ENCODE measurements around the gene EPB41. TPM values are rescaled to one million over a fixed set of nuclear protein-coding genes. Genes with fewer than 3 reads are reported as not detected.

The EPB41 gene
- total RNA-seq, 2 experiments from 2014 or later, result 163 to 198 TPM

DNA sequence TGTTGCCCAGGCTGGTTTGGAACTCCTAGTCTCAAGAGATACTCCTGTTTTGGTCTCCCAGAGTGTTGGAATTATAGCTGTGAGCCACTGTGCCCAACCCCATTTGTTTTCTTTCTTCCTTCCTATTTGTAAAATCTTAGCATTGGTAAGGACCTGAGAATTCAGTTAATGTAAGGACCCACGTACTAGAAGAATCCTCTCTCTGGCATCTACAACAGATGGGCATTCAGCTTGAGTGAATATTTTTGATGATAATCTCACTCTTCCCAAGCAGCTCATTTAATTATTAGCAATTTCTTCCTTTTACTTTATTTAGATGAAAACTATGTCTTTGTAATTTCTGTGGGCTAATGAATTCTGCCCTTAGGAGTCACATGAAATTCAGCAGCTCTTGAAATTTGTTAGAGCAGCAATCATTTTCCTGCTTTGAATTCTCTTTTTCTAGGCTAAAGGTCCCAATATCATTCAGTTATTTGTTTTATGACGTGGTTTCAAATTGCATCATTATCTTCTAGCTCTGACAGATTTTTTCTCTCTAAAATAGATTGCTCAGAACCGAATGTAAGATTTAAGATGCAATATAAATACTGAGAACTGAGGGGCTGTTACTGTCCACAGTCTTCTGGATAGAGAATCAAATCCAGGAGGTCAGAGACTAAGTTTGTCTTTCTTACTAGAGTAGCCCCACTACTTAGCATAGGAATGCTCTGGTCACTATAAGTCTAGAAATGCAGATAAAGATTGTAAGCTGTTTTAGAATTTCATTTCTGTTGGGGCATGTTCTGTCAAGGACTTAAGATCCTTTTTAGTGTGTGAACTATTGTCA, 59.4 kb downstream of the EPB41 start:
- Mint-ChIP-seq H3K4me1 (peaks cover 43% of the 10 kb centered on the region), H3K36me3 (ENCODE audit: low read depth) (peaks cover 22% of the 10 kb centered on the region), H3K27me3 (no peaks in the 10 kb centered on the region), H3K9me3 (no peaks in the 10 kb centered on the region), H3K4me3 (no peak overlapping the region), H3K27ac (no peak overlapping the region)
- CTCF ChIA-PET, result interaction anchor here (0.6 to 1.5 kb wide), 2 partner anchors 10 to 38 kb away, joined by 3 to 4 read pairs; no protein-coding TSS in a partner anchor
- POLR2A ChIA-PET, result no interaction called here
- DNase-seq, result no peak

DNA sequence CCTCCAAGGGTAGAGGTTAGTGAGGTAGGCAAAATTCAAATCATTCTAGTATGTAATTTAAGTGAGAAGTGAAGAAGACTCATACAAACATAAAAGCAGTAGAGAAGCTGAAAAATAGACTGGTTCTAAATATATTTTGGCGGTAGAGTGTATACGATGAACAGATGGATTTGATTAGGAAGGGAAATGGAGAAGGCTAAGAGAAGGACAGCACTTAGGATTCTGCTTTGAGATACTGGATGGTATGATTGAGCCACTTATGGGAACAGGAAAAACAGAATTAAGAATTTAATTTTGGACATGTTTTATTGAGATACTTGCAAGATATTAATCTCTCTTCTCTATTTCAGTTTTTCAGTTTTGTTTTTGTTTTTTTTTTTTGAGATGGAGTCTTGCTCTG, 60.1 kb downstream of the EPB41 start:
- Mint-ChIP-seq H3K4me1 (peaks cover 46% of the 10 kb centered on the region), H3K27me3 (no peaks in the 10 kb centered on the region), H3K9me3 (no peaks in the 10 kb centered on the region), H3K4me3 (no peak overlapping the region), H3K27ac (no peak overlapping the region), H3K36me3 (ENCODE audit: low read depth) (peaks cover 22% of the 10 kb centered on the region)
- CTCF ChIA-PET, result interaction anchor here (0.6 to 1.5 kb wide), 2 partner anchors 11 to 37 kb away, joined by 3 to 4 read pairs; no protein-coding TSS in a partner anchor
- POLR2A ChIA-PET, result no interaction called here
- DNase-seq, result no peak

DNA sequence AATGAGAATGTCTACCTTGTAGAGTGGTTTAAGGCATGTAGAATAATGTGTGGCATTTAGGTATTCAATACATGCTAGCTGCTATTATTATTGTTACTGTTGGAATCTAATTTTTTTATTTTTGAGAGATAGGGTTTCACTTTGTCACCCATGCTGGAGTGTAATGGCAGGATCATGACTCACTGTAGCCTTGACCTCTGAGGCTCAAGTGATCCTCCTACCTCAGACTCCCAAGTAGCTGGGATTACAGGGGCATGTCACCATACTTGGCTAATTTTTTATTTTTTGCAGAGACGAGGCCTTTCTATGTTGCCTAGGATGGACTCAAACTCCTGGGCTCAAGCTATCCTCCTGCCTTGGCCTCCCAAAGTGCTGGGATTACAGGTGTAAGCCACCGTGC, 61.9 kb downstream of the EPB41 start:
- ChIA-PET POLR2A (no interaction called here), CTCF (interaction anchor here (1.5 kb wide), 1 partner anchor 74 kb away, joined by 3 read pairs; no protein-coding TSS in a partner anchor)
- Mint-ChIP-seq H3K27me3 (no peaks in the 10 kb centered on the region), H3K9me3 (no peaks in the 10 kb centered on the region), H3K4me1 (peaks cover 51% of the 10 kb centered on the region), H3K4me3 (no peak overlapping the region), H3K36me3 (ENCODE audit: low read depth) (peaks cover 29% of the 10 kb centered on the region), H3K27ac (no peak overlapping the region)
- no peak for DNase-seq

DNA sequence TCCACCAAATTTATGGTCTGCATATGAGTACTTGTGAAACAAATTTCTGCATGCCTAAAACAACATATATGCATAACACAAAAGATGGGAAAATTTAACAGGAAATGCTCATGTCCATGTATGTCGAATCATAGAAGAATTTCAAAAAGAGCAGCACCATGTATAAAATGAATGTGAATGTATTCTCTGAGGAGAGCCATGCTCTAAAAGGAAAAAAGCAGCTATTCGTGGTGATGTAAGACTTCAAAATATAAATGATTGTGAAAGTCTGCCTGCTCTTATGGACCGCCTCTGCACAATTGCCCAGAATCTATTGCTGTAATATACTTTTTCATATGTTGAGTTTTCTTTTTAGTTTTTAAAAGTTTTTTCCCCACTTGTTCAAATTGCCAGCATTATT, 66.8 kb downstream of the EPB41 start:
- H3K36me3 Mint-ChIP-seq (ENCODE audit: low read depth), result peaks cover 42% of the 10 kb centered on the region
- POLR2A ChIA-PET, result no interaction called here
- no peak for DNase-seq
- peaks cover 3% of the 10 kb centered on the region for H3K9me3 Mint-ChIP-seq
- CTCF ChIA-PET, result interaction anchor here (1.2 kb wide), 1 partner anchor 46 kb away, joined by 4 read pairs; no protein-coding TSS in a partner anchor
- no peak overlapping the region for H3K4me3 Mint-ChIP-seq
- peaks cover 29% of the 10 kb centered on the region for H3K4me1 Mint-ChIP-seq
- H3K27me3 Mint-ChIP-seq, result no peaks in the 10 kb centered on the region
- H3K27ac Mint-ChIP-seq, result no peak overlapping the region

DNA sequence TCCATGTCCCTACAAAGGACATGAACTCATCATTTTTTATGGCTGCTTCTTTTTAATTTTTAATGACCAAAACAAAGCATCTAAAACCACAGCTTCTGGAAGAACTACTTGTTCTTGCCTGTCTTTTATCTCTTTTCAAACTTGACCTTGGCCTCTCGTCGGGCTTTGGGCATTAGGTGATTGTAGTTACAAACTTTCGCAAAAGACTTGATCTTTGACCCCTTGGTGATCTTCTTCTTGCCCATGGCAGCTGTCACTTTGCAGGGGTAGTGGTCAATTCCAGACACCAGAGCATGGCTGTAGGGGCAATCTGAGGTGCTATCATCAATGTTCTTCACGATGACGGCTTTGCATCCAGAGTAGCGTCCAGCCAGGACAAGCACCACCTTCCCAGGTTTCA, 67.8 kb downstream of the EPB41 start:
- Mint-ChIP-seq H3K4me1 (peaks cover 33% of the 10 kb centered on the region), H3K27me3 (no peaks in the 10 kb centered on the region), H3K36me3 (ENCODE audit: low read depth) (peaks cover 41% of the 10 kb centered on the region), H3K4me3 (no peak overlapping the region), H3K9me3 (peaks cover 3% of the 10 kb centered on the region), H3K27ac (no peak overlapping the region)
- DNase-seq, result no peak
- POLR2A ChIA-PET, result no interaction called here
- CTCF ChIA-PET, result no interaction called here

DNA sequence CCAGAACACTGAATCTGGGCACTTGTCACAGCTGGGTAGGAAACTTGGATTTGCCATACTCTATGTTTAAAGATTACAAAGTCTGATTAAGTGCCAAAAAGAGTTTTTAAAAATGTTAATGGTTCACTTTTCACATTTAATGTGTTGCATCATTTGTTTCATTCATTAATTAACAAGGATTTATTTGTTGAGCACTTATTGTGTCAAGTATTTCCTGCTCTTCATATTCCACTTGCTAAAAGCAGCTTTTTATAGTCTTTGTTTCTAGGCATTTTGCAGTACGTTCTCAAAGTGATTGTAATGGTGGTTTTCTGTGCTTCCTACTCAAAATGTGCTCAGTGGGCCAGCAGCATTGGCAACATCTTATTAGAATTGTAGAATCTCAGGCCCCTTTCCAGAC, 68.7 kb downstream of the EPB41 start:
- no peak for DNase-seq
- no peak overlapping the region for H3K4me3 Mint-ChIP-seq
- H3K4me1 Mint-ChIP-seq, result peaks cover 27% of the 10 kb centered on the region
- H3K27me3 Mint-ChIP-seq, result no peaks in the 10 kb centered on the region
- ChIA-PET POLR2A (no interaction called here), CTCF (no interaction called here)
- H3K36me3 Mint-ChIP-seq (ENCODE audit: low read depth), result peaks cover 42% of the 10 kb centered on the region
- peaks cover 3% of the 10 kb centered on the region for H3K9me3 Mint-ChIP-seq
- no peak overlapping the region for H3K27ac Mint-ChIP-seq

DNA sequence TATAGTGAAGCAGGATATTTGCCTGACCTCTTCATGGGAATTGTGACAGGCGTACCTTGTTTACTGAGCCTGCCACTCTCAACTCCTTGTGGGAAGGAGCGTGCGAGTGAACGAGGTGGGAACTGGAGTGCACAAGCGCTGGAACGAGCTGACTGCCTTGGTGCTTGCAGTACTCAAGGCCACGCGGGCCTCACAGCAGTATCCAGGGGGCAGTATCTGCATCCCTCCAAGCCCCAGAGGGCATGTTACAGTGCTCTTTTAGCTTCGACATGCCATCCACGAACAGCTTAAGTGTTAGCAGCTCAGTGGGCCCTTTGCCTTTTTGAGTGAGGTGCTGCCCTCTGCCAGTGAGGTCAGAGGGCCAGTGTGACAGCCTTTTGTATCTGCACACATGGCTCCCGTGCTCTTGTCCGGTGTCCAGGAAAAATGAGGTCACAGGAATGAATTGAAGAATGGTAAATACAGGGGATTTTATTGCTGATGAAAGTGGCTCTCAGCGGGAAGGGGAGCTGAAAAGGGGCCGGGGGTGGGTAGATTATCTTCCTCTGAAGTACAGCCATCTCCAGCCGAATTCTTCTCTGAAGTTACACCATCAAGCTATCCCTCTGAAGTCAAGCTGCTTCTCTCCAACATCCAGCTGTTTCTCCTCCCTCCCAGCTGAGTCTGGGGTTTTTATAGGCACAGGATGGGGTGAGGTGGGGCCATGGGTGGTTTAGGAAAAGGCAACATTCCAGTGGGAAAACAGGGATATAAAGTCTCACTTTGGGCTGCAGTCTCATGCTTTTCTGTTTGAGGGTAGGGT, 69.3 kb downstream of the EPB41 start:
- Mint-ChIP-seq H3K4me1 (peaks cover 27% of the 10 kb centered on the region), H3K36me3 (ENCODE audit: low read depth) (peaks cover 40% of the 10 kb centered on the region), H3K27ac (no peak overlapping the region), H3K9me3 (peaks cover 3% of the 10 kb centered on the region), H3K27me3 (no peaks in the 10 kb centered on the region), H3K4me3 (no peak overlapping the region)
- POLR2A ChIA-PET, result no interaction called here
- no peak for DNase-seq
- CTCF ChIA-PET, result interaction anchor here (0.9 kb wide), 1 partner anchor 24 kb away, joined by 3 read pairs; no protein-coding TSS in a partner anchor

DNA sequence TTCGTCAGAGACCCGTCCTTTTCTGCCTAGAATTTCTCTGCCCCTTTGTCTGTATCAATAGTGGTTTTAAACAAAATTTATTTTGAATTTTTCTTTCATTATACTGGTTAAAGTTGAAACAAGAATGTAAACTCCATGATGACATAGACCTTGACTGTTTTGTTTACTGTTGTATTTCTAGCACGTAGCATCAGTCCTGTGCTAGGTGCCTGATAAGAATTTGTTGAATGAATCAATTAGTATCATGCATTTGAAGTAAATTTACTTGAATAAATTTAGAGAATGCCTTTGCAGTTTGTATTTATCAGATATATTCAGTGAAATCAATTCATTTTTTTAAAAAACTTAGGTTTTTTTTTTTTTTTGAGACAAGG, 69.9 kb downstream of the EPB41 start:
- no peak for DNase-seq
- CTCF ChIA-PET, result interaction anchor here (0.9 kb wide), 1 partner anchor 24 kb away, joined by 3 read pairs; no protein-coding TSS in a partner anchor
- H3K4me3 Mint-ChIP-seq, result no peak overlapping the region
- H3K27me3 Mint-ChIP-seq, result no peaks in the 10 kb centered on the region
- peaks cover 3% of the 10 kb centered on the region for H3K9me3 Mint-ChIP-seq
- POLR2A ChIA-PET, result no interaction called here
- H3K4me1 Mint-ChIP-seq, result peaks cover 25% of the 10 kb centered on the region
- peaks cover 46% of the 10 kb centered on the region for H3K36me3 Mint-ChIP-seq (ENCODE audit: low read depth)
- no peak overlapping the region for H3K27ac Mint-ChIP-seq

DNA sequence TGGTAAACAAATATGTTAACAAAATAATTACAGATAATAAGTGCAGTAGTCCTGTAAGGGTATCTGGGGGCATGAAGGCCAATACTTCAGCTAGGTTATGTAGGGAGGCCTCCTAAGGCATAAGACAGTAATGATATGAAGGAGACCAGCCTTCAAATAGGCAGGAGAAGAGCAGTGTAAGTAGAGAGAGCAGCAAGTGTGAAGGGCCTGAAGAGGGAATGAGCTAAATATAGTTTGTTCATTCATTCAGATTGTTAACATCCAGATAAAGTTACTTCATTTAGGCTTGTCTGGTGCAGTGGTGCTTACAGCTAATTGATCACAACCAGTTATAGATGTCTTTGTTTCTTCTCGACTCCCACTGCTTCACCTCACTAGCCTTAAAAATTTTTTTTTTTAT, 71.1 kb downstream of the EPB41 start:
- Mint-ChIP-seq H3K27ac (no peak overlapping the region), H3K27me3 (no peaks in the 10 kb centered on the region), H3K36me3 (ENCODE audit: low read depth) (peaks cover 45% of the 10 kb centered on the region), H3K9me3 (peaks cover 3% of the 10 kb centered on the region), H3K4me3 (no peak overlapping the region), H3K4me1 (peaks cover 21% of the 10 kb centered on the region)
- POLR2A ChIA-PET, result no interaction called here
- CTCF ChIA-PET, result interaction anchor here (0.7 to 1.4 kb wide), 3 partner anchors 15 to 27 kb away, joined by 3 read pairs; no protein-coding TSS in a partner anchor
- no peak for DNase-seq

DNA sequence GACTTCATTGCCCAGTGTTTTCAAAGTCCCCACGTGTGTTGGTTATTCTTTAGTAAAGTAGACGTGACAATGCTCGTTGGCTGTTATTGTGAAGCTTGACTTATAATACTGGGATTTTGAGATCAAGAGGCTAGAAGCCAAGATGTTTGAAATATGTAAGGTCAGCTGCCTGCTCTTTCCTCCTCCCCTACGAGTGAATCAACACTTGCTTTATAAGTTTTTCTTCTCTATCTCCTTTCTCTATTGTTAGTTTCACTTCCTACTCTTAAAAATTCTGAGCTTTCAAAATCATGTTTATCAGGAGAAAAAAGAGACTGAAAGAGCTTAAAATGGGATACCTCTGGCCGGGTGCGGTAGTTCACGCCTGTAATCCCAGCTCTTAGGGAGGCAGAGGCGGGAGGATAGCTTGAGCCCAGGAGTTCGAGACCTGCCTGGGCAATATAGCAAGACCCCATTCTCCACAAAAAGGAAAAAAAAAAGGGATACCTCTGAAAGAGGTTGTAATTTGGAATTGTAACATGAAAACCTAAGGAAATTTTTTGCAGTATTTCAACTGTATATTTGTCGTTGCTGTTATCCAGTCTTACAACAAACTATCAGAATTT, 72.0 kb downstream of the EPB41 start:
- Mint-ChIP-seq H3K27ac (no peak overlapping the region), H3K27me3 (no peaks in the 10 kb centered on the region), H3K9me3 (peaks cover 3% of the 10 kb centered on the region), H3K4me1 (peaks cover 15% of the 10 kb centered on the region), H3K36me3 (ENCODE audit: low read depth) (peaks cover 40% of the 10 kb centered on the region), H3K4me3 (no peak overlapping the region)
- ChIA-PET POLR2A (interaction anchor here (0.6 kb wide), 1 partner anchor 390 kb away, joined by 3 read pairs; no protein-coding TSS in a partner anchor), CTCF (interaction anchor here (0.6 kb wide), 1 partner anchor 46 kb away, joined by 3 read pairs; no protein-coding TSS in a partner anchor)
- no peak for DNase-seq

DNA sequence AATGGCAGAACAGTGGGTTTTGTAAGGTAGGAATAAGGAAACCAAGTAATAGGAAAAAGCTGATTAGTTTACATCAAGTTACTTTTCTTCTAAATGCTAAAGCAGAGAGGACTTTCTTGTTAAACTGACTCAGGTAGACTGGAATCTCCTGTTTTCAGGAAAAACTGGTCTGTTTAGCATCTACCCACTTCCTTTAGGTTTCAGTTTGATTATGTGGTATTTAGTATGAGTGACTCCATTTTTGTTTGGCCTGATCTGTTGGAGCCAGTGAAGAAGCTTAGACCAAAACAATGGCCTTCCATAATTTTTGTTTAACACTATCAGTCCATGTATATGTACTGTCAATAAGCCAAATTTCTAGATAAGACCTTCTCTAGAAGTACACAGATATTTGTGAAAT, 88.4 kb downstream of the EPB41 start:
- CTCF ChIA-PET, result interaction anchor here (0.7 to 1.2 kb wide), 2 partner anchors 16 to 18 kb away, joined by 3 read pairs; no protein-coding TSS in a partner anchor
- peaks cover 4% of the 10 kb centered on the region for H3K4me1 Mint-ChIP-seq
- no peaks in the 10 kb centered on the region for H3K27me3 Mint-ChIP-seq
- no peak for DNase-seq
- POLR2A ChIA-PET, result interaction anchor here (0.7 kb wide), 1 partner anchor 9 kb away, joined by 14 read pairs; no protein-coding TSS in a partner anchor
- no peak overlapping the region for H3K27ac Mint-ChIP-seq
- H3K4me3 Mint-ChIP-seq, result no peak overlapping the region
- H3K36me3 Mint-ChIP-seq (ENCODE audit: low read depth), result peaks cover 52% of the 10 kb centered on the region
- H3K9me3 Mint-ChIP-seq, result no peaks in the 10 kb centered on the region

DNA sequence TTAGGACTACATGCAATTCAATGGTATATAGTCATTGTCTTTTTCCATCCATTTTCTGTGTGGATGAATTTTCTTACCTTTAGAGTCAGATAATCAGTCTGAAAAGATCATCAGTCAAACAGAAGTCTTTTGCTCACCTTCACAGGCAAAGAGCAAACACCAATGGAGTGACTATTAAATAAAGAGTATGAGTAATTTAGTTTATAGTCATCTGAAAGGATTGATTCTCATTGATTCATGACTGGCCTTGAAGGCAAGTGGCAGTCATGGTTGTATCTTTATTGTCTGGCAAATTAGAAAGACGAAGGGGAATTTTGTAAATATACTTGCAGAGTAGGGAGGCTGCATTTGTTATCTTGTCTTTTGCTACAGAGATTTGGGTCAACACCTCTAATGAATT, 89.9 kb downstream of the EPB41 start:
- Mint-ChIP-seq H3K4me1 (peaks cover 4% of the 10 kb centered on the region), H3K27ac (no peak overlapping the region), H3K4me3 (no peak overlapping the region), H3K36me3 (ENCODE audit: low read depth) (peaks cover 52% of the 10 kb centered on the region), H3K9me3 (no peaks in the 10 kb centered on the region), H3K27me3 (no peaks in the 10 kb centered on the region)
- no peak for DNase-seq
- ChIA-PET CTCF (no interaction called here), POLR2A (no interaction called here)

DNA sequence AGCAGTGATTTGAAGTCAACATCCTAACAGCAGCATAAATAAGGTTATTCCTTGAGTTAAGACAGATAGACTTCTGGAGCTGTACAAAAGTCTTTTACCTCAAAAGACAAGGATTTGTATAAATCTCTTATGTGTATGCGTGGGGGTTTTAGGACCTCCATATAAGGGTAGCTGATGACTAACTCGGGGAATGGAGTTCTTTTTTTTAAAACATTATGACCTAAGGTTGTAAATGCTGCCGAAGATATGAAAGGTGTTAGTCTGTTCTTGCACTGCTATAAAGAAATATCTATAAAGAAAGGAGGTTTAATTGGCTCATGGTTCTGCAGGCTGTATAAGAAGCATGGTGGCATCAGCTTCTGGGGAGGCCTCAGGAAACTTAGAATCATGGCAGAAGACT, 90.4 kb downstream of the EPB41 start:
- Mint-ChIP-seq H3K4me1 (peaks cover 4% of the 10 kb centered on the region), H3K27me3 (no peaks in the 10 kb centered on the region), H3K27ac (no peak overlapping the region), H3K36me3 (ENCODE audit: low read depth) (peaks cover 48% of the 10 kb centered on the region), H3K9me3 (no peaks in the 10 kb centered on the region), H3K4me3 (no peak overlapping the region)
- no peak for DNase-seq
- ChIA-PET CTCF (no interaction called here), POLR2A (no interaction called here)
